Kasumi-1 (cell line): Measurements from ENCODE around the gene PCYT1A.
A peak's percentile ranks its signal among the peaks of the same experiment; 100 is the strongest.
"Not testable (repeated sequence)": the region's sequence is repeated elsewhere in the genome, so short reads cannot be mapped to it uniquely, and the experiment has no call there.

Experiments used
- DNase-seq, 2 experiments: peaks; one replicate each; lab custom pipeline; 2025; lab: John Stamatoyannopoulos, UW

Gene PCYT1A

DNA sequence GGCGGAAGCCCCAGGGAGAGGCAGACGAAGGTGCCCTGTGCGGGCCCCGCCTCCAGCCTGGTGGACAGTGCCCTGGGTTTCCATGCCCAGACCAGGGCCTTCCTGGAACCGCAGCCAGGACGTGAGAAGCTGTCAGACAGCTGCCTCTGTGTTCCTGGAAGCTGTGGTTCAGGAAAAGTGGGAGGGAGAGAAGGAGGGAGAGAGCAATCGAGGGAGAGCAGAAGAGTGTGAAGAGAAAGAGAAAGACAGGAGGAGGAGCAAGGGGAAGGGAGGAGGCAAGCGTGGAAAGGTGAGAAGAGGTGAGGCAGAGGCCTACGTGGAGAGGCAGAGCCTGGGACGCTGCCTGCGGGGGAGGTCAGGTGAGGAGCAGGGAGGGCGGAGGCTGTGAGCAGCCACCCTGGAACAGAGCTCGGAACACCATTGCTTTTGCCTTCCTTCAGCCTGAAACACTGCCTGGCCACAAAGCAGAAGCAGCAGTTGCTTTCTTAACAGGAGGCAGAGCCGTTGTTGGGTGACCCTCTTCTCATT, 94.9 kb downstream of the PCYT1A start:
- no peak for DNase-seq

DNA sequence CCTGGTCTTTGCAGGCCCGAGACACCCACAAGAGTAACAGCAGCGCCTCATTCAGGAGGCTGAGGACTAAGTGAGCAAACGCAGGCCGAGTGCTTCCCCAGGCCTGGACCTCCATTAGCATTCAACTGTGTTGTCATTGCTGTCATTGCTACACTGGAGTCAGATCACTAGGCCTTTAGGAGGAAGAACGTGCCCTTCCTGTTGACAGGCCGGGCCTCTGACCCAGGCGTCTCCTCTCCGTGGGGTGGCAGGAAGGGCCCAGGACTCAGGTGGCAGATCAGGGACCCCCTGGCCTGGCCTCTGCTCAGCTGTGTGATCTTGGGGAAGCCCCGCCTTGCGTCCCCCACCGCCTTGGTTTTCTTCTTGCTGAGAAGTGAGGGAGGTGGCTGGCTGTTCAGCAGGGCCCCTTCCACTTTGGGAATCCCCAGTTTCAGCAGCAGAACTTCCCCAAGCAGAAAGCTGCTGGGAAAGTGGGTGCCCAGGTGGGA, 95.4 kb downstream of the PCYT1A start:
- DNase-seq, result peak; percentile 63 to 76

- no peak for DNase-seq
Observed at GRCh38 chr3:196189566-196190347, 97.8 kb downstream of the PCYT1A start.

DNA sequence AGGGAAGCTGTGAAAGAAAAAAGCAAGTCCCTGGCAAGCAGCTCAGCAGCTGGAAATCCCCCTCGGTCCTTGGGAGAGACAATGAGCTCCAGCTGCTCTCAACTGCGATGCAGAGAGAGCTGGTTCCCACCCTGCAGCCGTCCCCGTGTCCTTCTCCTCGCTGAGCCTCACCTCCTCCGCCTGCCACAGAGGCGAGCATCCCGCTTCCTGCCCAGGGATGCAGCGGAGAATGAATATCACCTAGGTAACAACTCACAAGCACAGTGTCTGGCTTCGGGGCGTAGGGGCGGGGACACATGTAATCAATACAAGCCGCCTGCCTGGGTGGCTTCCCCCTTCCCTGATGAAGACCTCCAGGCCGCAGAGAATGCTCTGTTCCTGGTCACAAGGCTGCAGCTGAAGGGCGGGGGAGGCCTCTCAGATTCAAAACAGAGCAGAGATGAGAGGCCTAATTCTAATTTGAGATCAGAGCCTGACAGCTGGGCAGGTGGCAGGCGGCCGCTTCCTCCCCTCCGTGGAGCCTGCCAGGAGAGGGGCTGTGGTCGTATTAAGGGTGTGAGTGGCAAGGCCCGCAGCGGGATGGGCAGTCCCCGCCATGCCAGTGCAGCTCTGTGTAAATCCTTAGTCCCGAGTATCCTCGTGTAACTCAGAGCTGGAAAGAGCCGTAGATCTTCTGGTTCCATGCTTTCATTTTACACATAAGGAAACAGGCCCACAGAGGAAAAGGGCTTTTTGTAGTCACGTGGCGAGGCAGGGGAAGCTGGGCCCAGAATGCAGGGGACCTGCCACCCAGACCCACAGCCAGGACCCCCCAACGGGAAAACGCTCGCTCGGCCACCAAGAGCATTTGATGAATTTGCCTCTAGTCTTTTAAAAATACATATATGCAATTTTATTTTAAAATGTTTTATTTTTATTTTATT, 100.6 kb downstream of the PCYT1A start:
- DNase-seq, result no peak

DNA sequence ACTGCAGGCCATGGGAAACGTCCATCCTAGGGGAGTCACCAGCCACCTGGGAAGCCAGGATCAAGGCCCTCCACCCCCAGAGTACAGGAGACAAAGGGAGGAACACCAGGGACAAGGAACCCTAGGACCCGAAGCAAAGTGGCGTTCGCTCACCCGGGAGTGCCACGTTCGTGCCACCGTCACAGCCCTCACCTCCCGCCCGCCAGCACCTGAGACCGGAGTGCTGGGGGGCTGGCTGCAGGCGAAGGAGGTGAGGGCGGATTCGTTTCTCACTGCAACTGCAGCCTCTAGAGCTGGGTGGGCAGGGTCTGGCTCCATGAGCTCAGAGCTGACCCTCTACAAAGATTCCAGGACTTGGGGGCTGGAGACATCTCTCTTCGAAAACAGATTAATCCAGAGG, 102.6 kb downstream of the PCYT1A start:
- DNase-seq, result no peak

GRCh38 chr3:196184169-196184432, 103.4 kb downstream of the PCYT1A start:
- not testable (repeated sequence) for DNase-seq

DNA sequence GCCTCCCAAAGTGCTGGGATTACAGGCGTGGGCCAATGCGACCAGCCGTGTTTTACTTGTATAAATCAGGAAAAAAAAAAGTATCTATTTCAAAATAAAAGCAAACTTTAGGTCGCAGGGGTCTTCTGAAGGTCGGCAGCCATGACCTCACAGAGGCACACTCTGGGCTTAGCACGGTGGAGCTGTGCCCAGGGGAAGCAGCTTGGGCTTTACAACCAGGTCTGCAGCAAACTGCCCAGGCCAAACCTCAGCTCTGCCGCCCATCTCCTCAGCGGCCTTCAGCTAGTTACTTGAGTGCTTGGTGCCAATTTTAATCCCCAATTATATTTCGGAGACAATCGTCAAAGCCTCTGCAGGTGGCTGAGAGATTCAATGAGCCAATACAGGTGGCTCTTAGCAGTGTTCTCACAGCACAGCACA, 106.4 kb downstream of the PCYT1A start:
- DNase-seq, result no peak

DNA sequence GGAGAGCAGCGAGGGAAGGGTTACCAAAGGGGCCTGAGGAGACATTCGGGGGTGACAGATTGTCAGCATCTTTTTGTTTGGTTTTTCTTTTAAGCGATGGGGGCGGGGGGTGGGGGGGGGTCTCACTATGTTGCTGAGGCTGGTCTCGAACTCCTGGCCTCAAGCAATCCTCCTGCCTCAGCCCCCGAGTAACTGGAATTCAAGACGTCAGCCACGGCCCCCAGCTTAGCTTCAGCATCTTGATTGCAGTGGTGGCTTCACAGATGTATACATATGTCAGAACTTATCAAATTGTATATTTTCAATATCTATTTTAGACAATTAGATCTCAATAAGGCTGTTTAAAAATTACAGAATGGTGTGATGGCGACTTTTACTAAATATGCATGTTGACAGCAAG, 107.2 kb downstream of the PCYT1A start:
- DNase-seq, result no peak
